Vagina (tissue), 2 donors: ENCODE results near the gene RUFY1. TPM values are rescaled to one million over a fixed set of nuclear protein-coding genes. Genes with fewer than 3 reads are reported as not detected.
A peak's percentile ranks its signal among the peaks of the same experiment; 100 is the strongest.

Source experiments
- DNase-seq, 2 donors: peaks; one replicate each; pipeline ENCODE4 v3.0.0-alpha.2; 2017; ENCODE audit errors: extremely low spot score in 2 of 2
- H3K27ac ChIP-seq: fragments of 200-600 bp; sonication (generic); one replicate; pipeline ENCODE4 v1.5.1; 2019
- H3K27me3 ChIP-seq: fragments of 200-600 bp; sonication (generic); one replicate; pipeline ENCODE4 v1.5.1; 2019
- H3K36me3 ChIP-seq, 2 donors: fragments of 200-600 bp; sonication (generic); one replicate each; pipeline ENCODE4 v1.5.1; 2017 to 2019
- H3K4me1 ChIP-seq: fragments of 200-600 bp; sonication (generic); one replicate; pipeline ENCODE4 v1.5.1; 2019
- H3K4me3 ChIP-seq, 2 donors: fragments of 200-600 bp; sonication (generic); 1 replicate in 1 of 2; 2 replicates in 1 of 2; pipeline ENCODE4 v1.5.1; 2016 to 2019
- H3K9me3 ChIP-seq: fragments of 200-600 bp; sonication (generic); one replicate; pipeline ENCODE4 v1.5.1; 2019
- CTCF ChIP-seq, 3 experiments: fragments of 450-650 bp in 2 of 3; fragments of 200-600 bp in 1 of 3; sonication (generic) in 1 of 3; IDR thresholded peaks; one replicate each; pipeline ENCODE4 v1.5.1; 2017 to 2019; ENCODE audit warnings: antibody characterized with exemption in 3 of 3, mild to moderate bottlenecking in 2 of 3, moderate library complexity in 2 of 3
- POLR2A ChIP-seq, 2 donors: fragments of 450-650 bp; IDR thresholded peaks; one replicate each; pipeline ENCODE4 v1.6.1; 2017; ENCODE audit warnings: antibody characterized with exemption in 2 of 2, mild to moderate bottlenecking in 2 of 2, moderate library complexity in 2 of 2
- POLR2AphosphoS5 ChIP-seq, 2 donors: sonication (generic); formaldehyde crosslinking; IDR thresholded peaks; one replicate each; pipeline ENCODE4 v1.9.0; 2017; ENCODE audit warnings: antibody characterized with exemption in 2 of 2, mild to moderate bottlenecking in 2 of 2, low read depth in 1 of 2; ENCODE audit not compliant: insufficient read depth in 1 of 2
- intact Hi-C: fragments of 100-400 bp; cut with DNase I; formaldehyde crosslinking; loops from one replicate; pipeline ENCODE4 v1.15.1; 2023
- total RNA-seq: library from RNA; depleted of rRNA; stranded (reverse); fragments of >200 nt; gene quantifications from one replicate; pipeline ENCODE4 v1.2.3, GENCODE V29; 2016

RUFY1 gene
- total RNA-seq, 1 donor from 2014 or later: 35.6 TPM

- H3K9me3 ChIP-seq: no peaks in the 10 kb centered on the region
- H3K4me3 ChIP-seq: peak overlapping the region; percentile 61 to 92
- H3K36me3 ChIP-seq: peaks cover 0 to 65% of the 10 kb centered on the region in 2 donors
- intact Hi-C loops: loop anchor here (5.0 kb wide), 1 partner anchor 68 kb away; the partner anchor contains the start of gene RUFY1
- H3K27ac ChIP-seq: peak overlapping the region; percentile 99
- H3K4me1 ChIP-seq: peaks cover 72% of the 10 kb centered on the region
- no peaks in the 10 kb centered on the region for H3K27me3 ChIP-seq
- no peak for DNase-seq
- TF ChIP-seq CTCF (IDR thresholded peaks at IDR 0.05): no peak
- TF ChIP-seq POLR2A (IDR thresholded peaks at IDR 0.05): no peak
- TF ChIP-seq POLR2AphosphoS5 (IDR thresholded peaks at IDR 0.05; ENCODE audit: insufficient read depth in 1 of 2, low read depth in 1 of 2): no peak
These were observed 69.9 kb downstream of the RUFY1 start for GRCh38 chr5:179620293-179620692.

- no peaks in the 10 kb centered on the region for H3K27me3 ChIP-seq
- DNase-seq: no peak
- TF ChIP-seq CTCF (IDR thresholded peaks at IDR 0.05): no peak
- TF ChIP-seq POLR2AphosphoS5 (IDR thresholded peaks at IDR 0.05; ENCODE audit: insufficient read depth in 1 of 2, low read depth in 1 of 2): no peak
- no peak for TF ChIP-seq POLR2A (IDR thresholded peaks at IDR 0.05)
- H3K9me3 ChIP-seq: no peaks in the 10 kb centered on the region
- intact Hi-C loops: loop anchor here (5.0 kb wide), 1 partner anchor 69 kb away; the partner anchor contains the start of gene RUFY1
- H3K36me3 ChIP-seq: peaks cover 0 to 60% of the 10 kb centered on the region in 2 donors
- peak overlapping the region; percentile 99 for H3K27ac ChIP-seq
- H3K4me3 ChIP-seq: peak overlapping the region; percentile 61 to 92
- H3K4me1 ChIP-seq: peaks cover 69% of the 10 kb centered on the region
These were observed 70.5 kb downstream of the RUFY1 start for GRCh38 chr5:179620703-179621350.

- Histone ChIP-seq H3K27me3 (no peaks in the 10 kb centered on the region), H3K9me3 (no peaks in the 10 kb centered on the region), H3K36me3 (peaks cover 0 to 51% of the 10 kb centered on the region in 2 donors), H3K4me3 (peak overlapping the region; percentile 61 to 92), H3K4me1 (peaks cover 61% of the 10 kb centered on the region), H3K27ac (peak overlapping the region; percentile 99)
- no peak for DNase-seq
- intact Hi-C loops: loop anchor here (5.0 kb wide), 1 partner anchor 69 kb away; the partner anchor contains the start of gene RUFY1
- TF ChIP-seq POLR2AphosphoS5 (IDR thresholded peaks at IDR 0.05; ENCODE audit: insufficient read depth in 1 of 2, low read depth in 1 of 2) (no peak), POLR2A (IDR thresholded peaks at IDR 0.05) (no peak), CTCF (IDR thresholded peaks at IDR 0.05) (no peak)
These were observed 71.3 kb downstream of the RUFY1 start for GRCh38 chr5:179621551-179622214.

GRCh38 chr5:179623003-179623905 is 72.9 kb downstream of the RUFY1 start, which contains the start of gene HNRNPH1:
HNRNPH1 (minus strand) TSS chr5:179623671; CDS start chr5:179623133, 538 bp downstream.
- H3K9me3 ChIP-seq: no peaks in the 10 kb centered on the region
- peaks cover 51% of the 10 kb centered on the region for H3K4me1 ChIP-seq
- peak within 1 kb of the TSS; percentile 75 to 92 for H3K4me3 ChIP-seq
- peak; percentile 99 to 100 for DNase-seq
- peak within 1 kb of the TSS; percentile 99 for H3K27ac ChIP-seq
- TF ChIP-seq CTCF (IDR thresholded peaks at IDR 0.05) (peak in 1 of 3 experiments; percentile 9), POLR2AphosphoS5 (IDR thresholded peaks at IDR 0.05; ENCODE audit: insufficient read depth in 1 of 2, low read depth in 1 of 2) (peak; percentile 96 to 100), POLR2A (IDR thresholded peaks at IDR 0.05) (peak; percentile 76 to 100)
- peaks cover 0 to 35% of the 10 kb centered on the region in 2 donors for H3K36me3 ChIP-seq
- intact Hi-C loops: loop anchor here (5.0 kb wide), 1 partner anchor 71 kb away; the partner anchor contains the start of gene RUFY1
- H3K27me3 ChIP-seq: no peaks in the 10 kb centered on the region
